Activated gamma-delta T cell treated with anti-CD3 and anti-CD28 coated beads, Interleukin-2, amount 50 U/mL, for 16 hours (primary cell): ENCODE results near the gene RNF19B.
"Not testable (repeated sequence)": the region's sequence is repeated elsewhere in the genome, so short reads cannot be mapped to it uniquely, and the experiment has no call there.

Experiments used
- DNase-seq: peaks from one replicate; pipeline ENCODE4 v3.0.0-alpha.2; 2020; ENCODE audit warnings: low read depth

RNF19B gene

DNA sequence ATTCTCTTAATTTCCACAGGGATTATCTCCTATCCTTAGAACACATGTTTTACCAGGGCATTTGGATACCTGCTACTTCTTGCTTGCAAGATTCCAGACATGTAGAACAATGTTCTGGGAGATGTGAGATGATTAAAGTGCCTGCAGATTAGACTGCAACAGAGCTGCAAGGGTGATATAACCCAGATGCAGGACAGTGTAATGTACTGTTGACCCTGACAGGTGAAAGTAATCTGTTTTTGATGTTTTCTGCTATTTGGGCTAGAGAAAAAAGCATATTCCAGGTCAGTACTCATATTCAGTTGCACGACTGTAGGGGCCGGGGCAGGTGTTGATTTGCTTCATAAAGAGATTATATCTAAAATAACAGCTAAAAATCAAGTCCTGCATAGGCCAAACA, 36.3 kb downstream of the RNF19B start:
- DNase-seq: no peak

- DNase-seq: no peak
These were observed 37.2 kb downstream of the RNF19B start for GRCh38 chr1:32927441-32927840.

GRCh38 chr1:32926562-32926961, 38.0 kb downstream of the RNF19B start:
- no peak for DNase-seq

DNA sequence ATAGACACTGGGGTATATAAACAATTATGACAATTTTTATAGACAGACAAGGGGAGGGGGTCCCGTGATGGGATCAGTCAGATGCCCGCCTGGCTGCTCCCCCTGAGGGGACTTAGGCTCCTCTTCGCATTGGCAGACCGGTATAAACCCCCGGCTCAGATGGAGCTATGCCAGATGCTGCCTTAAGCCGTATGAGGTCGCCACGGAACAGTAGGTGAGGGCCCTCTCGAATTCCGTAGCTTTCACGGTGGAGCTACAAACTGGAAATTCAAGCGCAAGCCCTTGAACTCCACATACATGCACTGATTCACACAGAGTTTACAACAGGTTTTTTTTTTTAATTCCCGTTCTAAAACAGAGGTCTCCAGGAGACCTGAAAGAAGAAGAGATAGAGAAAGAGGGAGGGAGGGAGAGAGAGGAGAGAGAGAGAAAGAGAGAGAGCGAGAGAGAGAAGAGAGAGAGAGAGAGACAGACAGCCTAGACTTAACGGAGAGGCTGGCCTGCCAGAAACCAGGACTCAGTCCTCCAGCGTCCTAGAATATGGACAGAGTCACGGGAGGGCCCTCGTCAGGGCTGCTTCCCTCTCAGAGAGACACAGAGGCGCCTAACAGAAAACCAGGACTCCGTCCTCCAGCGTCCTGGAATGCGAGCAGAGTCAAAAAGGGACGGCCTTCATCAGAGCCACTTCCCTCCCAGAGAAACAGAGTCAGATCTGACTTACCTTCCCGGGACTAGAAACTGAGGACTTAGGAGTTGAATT, 39.0 kb downstream of the RNF19B start:
- no peak for DNase-seq

DNA sequence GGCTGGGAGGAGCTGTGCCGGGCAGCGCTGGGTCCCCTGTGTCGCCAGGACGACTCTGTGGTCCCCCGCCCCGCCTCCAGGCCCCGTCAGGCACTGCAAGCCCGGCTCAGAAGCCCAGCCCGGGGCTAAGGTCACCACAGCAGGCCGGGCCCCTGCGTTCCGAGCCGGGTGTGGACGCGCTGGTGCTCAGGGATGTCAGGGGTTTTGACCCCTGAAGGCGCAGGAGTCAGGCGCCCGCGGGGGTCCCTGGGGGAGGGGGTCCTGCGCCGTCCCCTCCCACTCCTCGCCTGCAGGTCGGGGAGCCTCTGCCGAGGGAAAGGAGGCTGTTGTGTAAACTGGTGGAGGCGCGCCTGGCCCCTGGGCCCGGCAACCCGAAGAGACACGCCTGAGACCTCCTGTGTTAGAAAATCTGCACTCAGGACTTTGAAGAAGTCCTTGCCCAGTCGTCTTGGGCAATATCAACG, 39.7 kb downstream of the RNF19B start:
- DNase-seq: no peak

DNA sequence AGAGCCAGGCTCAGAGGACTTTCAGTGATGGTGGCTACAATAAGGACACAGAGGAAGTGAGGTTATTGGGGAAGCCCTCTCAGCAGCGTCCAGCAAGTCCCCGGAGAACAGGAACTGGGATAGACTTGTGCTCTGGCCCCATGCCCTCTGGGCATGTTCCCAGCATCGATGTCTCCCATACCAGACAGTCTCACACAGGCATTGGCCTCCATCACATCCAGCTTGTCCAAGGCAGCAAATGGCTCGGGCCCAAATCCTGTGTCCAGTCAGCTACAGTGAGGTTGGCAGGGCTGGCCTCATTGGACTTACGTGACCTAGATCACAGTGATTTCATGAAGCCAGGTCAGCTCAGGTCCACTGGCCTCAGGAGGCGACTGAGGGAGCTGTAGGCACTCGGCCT, 43.8 kb downstream of the RNF19B start:
- no peak for DNase-seq

DNA sequence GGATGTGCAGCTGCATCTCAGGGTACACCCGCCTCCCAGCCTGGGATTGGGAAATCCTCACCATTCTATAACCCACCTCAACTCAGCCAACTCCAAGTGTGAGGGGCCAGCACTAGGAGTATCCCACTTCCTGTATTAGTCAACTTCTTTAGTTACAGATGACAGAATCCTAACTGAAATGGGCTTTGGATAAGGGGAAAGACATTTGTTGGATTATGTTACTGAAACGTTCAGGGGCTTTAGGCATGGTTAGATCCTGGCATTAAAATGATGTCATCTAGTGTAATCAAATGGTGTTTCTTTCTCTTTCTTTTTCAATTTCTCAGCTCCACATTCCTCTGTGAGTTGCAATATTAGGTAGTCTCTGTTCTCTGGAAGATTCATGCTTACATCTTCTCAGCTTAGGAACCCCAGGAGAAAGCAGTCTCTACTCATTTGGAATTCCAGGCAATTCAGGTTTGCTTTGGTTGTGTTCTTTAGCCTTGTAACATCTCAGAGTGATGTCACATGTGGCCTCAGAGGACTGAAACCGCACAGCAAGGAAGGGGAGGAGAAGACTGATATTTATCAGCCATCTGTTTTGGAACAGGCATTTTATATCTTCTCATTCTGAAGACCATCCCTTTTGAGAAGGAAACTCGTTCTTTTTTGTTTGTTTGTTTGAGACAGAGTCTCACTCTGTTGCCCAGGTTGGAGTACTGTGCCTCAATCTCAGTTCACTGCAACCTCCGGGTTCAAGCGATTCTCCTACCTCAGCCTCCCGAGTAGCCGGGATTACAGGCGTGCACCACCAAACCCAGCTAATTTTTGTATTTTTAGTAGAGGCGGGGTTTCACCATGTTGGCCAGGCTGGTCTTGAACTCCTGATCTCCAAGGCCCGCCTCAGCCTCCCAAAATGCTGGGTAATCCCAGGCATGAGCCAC, 44.5 kb downstream of the RNF19B start:
- DNase-seq: no peak

DNA sequence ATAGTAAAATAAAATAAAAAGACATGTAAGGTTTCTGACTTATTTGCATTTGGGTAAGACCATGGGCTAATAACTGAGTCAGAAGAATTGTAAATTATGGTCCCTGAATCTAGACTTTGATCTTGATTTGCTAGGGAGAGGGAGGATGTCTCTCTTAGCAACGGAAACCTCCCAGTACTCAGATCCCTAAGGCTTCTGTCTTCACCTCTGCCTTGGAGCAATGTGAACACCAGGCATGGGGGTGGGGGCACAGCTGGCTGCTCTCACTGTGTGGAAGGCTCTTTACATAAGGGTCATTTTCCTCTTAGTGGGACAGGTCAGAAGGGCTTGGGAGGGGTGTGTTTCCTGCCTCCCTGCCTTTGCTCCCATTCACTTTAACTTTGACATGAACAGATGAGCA, 46.4 kb downstream of the RNF19B start:
- no peak for DNase-seq

- DNase-seq: no peak
These were observed 47.1 kb downstream of the RNF19B start for GRCh38 chr1:32917521-32917920.

DNA sequence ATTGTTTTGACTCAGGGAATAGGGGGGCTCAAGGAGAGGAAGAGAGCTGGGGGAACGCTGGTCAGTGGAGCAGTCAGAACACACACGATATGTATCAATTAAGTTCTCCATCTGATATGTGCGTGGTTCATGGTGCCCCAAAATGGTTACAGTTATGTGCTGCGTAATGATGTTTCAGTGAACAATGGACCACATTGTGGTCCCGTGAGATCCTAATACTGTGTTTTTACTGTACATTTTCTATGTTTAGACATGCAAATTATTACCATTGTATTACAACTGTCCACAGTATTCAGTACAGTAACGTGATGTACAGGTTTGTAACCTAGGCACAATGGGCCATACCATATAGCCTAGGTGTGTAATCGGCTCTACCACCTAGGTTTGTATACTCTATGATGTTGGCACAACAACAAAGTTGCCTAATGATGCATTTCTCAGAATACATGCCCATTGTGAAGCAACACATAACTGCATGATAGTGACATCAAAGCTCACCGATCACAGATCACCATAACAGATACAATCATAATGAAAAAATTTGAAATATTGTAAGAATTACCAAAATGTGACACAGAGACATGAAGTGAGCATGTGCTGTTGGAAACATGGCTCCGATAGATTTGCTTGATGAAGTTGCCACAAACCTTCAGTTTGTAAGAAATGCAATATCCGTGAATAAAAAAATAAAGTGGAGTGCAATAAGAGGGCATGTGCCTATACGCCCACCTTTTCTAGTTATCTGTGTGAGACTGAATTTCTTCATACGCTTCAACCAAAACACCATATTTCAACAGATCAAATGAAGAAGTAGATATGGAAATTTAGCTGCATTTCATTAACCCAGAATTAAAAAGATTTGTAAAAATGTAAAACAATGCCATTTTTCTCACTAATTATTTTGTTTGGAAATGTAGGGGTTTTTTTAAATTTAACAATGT, 48.6 kb downstream of the RNF19B start:
- no peak for DNase-seq

DNA sequence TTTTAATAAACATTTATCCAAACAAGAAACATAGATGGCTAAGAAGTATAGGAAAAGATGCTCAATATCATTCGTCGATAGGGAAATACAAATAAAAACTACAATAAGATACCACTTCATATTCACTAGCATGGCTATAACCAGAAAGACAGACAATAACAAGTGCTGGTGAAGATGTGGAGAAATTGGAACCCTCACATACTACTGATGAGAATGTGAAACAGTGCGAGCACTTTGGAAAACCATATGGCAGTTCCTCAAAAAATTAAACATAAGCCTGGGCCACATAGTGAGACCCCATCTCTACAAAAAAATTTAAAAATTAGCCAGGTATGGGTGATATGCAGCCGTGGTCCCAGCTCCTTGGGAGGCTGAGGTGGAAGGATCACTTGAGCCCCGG, 54.3 kb downstream of the RNF19B start:
- no peak for DNase-seq

- no peak for DNase-seq
These were observed 57.2 kb downstream of the RNF19B start for GRCh38 chr1:32907435-32907834.

GRCh38 chr1:32906654-32907053, 58.0 kb downstream of the RNF19B start:
- no peak for DNase-seq

- DNase-seq: not testable (repeated sequence)
These were observed 59.0 kb downstream of the RNF19B start for GRCh38 chr1:32905588-32905987.

GRCh38 chr1:32904797-32905196, 59.8 kb downstream of the RNF19B start:
- DNase-seq: no peak

- DNase-seq: no peak
These were observed 60.4 kb downstream of the RNF19B start for GRCh38 chr1:32903991-32904785.

DNA sequence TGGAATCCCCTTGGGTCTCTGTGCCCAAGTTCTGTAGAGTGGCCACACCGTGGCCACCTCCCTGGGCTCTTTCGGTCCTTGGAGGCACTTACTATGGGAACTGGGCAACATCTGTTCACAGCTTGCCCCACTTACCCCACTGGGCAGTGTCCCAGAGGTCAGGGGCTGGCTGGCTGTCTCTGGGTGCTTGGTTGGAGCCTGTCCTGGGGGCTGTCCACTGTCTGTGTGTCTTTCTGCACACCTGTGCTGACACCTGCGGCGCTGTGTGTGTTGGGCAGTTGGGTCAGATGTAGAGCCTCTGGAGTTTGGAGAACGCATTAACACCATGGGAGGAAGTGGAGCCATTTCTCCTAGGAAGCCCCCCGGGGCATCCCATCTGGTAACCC, 62.1 kb downstream of the RNF19B start:
- no peak for DNase-seq

DNA sequence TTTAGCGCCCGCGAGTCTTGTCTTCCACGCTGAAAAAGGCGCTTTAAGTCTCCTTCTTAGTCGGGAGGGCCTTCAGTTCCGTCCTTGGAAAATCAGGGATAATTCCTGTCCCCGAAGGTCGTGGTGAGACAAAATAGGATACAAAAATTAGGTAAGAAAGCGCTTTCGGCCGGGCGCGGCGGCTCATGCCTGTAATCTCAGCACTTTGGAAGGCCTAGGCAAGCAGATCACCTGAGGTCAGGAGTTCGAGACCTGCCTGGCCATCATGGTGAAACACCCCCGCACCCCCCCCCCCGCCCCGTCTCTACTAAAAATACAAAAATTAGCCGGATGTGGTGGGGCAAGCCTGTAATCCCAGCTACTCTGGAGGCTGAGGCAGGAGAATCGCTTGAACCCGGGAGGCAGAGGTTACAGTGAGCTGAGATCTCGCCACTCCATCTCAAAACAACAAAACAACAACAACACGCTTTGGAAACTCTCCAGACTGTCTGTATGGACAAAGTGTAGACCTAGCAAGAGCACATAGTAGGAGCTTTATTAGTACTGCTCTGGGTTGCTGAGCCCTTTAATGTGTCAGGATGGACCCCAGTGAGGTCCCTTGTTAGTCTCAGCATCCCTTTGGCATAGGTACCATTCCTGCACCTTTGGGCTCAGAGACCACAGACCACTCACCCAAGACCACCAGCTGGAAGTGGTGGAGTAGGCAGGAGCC, 62.6 kb downstream of the RNF19B start:
- DNase-seq: no peak

GRCh38 chr1:32900956-32901822, 63.4 kb downstream of the RNF19B start, which contains the start of gene TMEM54:
TSS of gene TMEM54 (minus strand) at chr1:32901389. CDS start at chr1:32901238, 151 bp downstream.
- DNase-seq: no peak
